ENCODE results near the gene GALK2. TPM values are rescaled to one million over a fixed set of nuclear protein-coding genes. Genes with fewer than 3 reads are reported as not detected.
"Not testable (repeated sequence)": the region's sequence is repeated elsewhere in the genome, so short reads cannot be mapped to it uniquely, and the experiment has no call there.

GALK2 gene
- total RNA-seq, 1 donor from 2014 or later = 10.0 TPM

DNA sequence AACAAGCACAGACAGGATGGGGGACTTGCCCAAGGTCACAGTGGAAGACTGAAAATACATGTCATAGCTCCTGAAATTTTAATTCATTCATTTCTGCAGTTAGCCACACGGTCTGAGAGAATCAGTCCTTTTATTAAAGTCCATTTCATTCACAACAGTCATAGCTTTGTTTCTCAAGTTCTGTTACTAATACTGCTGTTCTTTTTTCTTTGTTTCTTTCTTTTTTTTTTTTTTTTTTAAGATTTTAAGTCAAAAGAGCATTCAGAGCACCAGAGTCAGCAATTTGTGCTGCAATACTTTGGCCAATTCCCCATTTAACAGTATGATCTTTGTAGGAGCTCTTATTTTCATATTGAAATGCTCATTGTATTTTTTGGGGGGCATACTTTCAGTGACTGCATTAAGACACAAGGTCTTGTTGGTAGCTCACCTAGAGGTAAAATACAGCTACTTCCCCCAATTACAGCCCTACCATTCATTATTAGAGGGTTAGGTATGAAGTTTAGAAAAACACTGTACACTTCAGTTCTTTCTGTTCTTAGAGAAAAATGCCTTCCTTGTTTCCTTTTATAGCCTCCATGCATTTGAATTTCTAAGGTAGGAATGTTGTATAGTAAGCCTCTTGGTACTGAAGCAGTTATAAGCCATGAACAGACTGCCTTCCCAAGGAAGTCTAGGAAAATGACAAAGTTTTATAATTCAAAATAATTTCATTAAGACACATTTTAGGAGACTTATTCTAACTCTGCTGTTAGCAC, 9.6 kb downstream of the GALK2 start:
- Histone ChIP-seq H3K4me3 (no peak overlapping the region), H3K4me1 (no peaks in the 10 kb centered on the region), H3K27ac (no peak overlapping the region), H3K9me3 (no peaks in the 10 kb centered on the region), H3K36me3 (no peaks in the 10 kb centered on the region), H3K27me3 (no peaks in the 10 kb centered on the region)
- intact Hi-C loops (cut with DNase I) = no loop called here
- DNase-seq (ENCODE audit: low spot score in 2 of 2) = no peak
- TF ChIP-seq, protein P1, sequence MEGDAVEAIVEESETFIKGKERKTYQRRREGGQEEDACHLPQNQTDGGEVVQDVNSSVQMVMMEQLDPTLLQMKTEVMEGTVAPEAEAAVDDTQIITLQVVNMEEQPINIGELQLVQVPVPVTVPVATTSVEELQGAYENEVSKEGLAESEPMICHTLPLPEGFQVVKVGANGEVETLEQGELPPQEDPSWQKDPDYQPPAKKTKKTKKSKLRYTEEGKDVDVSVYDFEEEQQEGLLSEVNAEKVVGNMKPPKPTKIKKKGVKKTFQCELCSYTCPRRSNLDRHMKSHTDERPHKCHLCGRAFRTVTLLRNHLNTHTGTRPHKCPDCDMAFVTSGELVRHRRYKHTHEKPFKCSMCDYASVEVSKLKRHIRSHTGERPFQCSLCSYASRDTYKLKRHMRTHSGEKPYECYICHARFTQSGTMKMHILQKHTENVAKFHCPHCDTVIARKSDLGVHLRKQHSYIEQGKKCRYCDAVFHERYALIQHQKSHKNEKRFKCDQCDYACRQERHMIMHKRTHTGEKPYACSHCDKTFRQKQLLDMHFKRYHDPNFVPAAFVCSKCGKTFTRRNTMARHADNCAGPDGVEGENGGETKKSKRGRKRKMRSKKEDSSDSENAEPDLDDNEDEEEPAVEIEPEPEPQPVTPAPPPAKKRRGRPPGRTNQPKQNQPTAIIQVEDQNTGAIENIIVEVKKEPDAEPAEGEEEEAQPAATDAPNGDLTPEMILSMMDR (IDR thresholded peaks at IDR 0.05) = no peak

DNA sequence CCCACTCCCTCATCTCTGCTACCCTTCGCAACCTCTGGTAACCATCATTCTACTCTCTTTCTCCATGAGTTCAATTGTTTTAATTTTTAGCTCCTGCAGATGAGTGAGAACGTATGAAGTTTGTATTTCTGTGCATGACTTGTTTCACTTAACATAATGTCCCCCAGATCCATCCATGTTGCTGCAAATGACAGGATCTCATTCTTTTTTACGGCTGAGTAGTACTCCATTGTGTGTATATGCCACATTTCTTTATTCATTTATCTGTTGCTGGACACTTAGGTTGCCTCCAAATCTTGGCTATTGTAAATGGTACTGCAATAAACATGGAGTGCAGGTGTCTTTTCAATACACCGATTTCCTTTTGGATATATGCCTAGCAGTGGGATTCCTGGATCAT, 12.1 kb downstream of the GALK2 start:
- TF ChIP-seq, protein P1 (IDR thresholded peaks at IDR 0.05) = no peak
- H3K4me1 ChIP-seq = no peaks in the 10 kb centered on the region
- no peak overlapping the region for H3K27ac ChIP-seq
- no peaks in the 10 kb centered on the region for H3K36me3 ChIP-seq
- H3K27me3 ChIP-seq = no peaks in the 10 kb centered on the region
- no peaks in the 10 kb centered on the region for H3K9me3 ChIP-seq
- intact Hi-C loops (cut with DNase I) = no loop called here
- H3K4me3 ChIP-seq = no peak overlapping the region
- DNase-seq (ENCODE audit: low spot score in 2 of 2) = no peak

DNA sequence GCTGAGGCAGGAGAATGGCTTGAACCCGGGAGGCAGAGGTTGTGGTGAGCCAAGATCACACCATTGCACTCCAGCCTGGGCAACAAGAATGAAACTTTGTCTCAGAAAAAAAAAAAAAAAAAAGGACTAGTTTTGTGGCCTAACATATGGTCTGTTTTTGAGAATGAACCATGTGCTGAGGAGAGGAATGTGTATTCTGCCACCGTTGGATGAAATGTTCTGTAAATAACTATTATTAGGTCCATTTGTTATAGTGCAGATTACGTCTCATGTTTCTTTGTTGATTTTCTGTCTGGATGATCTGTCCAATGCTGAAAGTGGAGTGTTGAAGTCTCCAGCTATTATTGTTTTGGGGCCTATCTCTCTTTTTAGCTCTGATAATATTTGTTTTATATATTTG, 13.7 kb downstream of the GALK2 start:
- intact Hi-C loops (cut with DNase I); H3K4me1 ChIP-seq; H3K27me3 ChIP-seq; H3K27ac ChIP-seq; DNase-seq (ENCODE audit: low spot score in 2 of 2); H3K36me3 ChIP-seq; H3K4me3 ChIP-seq; H3K9me3 ChIP-seq: not testable (repeated sequence)

DNA sequence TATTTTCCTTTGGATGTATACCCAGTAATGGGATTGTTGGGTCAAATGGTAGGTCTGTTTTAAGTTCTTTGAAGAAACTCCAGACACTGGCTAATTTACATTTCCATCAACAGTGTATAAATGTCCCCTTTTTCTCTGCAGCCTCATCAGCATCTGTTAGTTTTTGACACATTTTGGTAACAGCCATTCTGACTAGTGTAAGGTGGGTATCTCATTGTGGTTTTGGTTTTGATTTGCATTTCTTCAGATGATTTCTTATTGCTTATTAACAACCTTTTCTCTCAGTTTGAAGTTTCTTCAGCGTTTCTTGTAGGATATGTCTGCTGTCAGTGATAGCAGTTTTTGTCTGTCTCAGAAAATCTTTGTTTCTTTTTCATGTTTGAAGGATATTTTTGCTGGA, 15.4 kb downstream of the GALK2 start:
- H3K4me3 ChIP-seq = no peak overlapping the region
- no peaks in the 10 kb centered on the region for H3K27me3 ChIP-seq
- H3K27ac ChIP-seq = no peak overlapping the region
- no peaks in the 10 kb centered on the region for H3K9me3 ChIP-seq
- TF ChIP-seq, protein P1 (IDR thresholded peaks at IDR 0.05) = no peak
- H3K36me3 ChIP-seq = no peaks in the 10 kb centered on the region
- no peaks in the 10 kb centered on the region for H3K4me1 ChIP-seq
- intact Hi-C loops (cut with DNase I) = no loop called here
- no peak for DNase-seq (ENCODE audit: low spot score in 2 of 2)

DNA sequence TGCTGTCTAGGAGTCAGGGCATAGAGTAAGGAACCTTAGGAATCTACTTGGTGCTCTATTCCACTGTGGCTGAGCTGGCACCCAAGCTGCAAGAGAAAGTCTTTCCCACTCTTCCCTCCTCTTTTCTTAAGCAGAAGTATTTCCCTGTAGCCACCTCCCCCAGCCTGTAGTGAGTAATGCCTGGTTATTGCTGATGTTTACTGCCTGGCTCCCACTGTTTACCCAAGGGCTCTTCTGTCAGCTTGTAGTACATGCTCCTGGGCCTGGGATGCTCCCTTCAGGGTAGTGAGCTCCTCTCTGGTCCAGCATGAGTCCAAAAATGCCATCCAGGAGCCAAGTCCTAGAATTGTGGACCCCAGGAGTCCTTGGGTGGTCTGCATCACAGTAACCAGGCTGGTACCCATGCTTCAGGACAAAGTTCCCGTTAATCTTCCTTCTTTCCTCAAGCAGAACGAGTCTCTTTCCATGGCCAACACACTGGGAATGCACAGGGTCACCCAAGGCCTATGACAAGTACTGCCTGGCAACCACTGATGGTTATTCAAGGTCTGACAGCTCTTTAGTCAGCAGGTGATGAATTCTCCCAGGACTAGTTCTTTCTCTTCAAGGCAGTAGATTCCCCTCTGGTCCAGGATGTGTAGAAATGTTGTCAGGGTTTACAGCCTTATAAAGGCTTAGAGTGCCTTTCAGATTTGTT, 17.6 kb downstream of the GALK2 start:
- H3K27me3 ChIP-seq = no peaks in the 10 kb centered on the region
- H3K27ac ChIP-seq = no peak overlapping the region
- H3K4me3 ChIP-seq = no peak overlapping the region
- no peaks in the 10 kb centered on the region for H3K9me3 ChIP-seq
- no peaks in the 10 kb centered on the region for H3K4me1 ChIP-seq
- DNase-seq (ENCODE audit: low spot score in 2 of 2) = no peak
- TF ChIP-seq, protein P1 (IDR thresholded peaks at IDR 0.05) = no peak
- intact Hi-C loops (cut with DNase I) = no loop called here
- no peaks in the 10 kb centered on the region for H3K36me3 ChIP-seq

DNA sequence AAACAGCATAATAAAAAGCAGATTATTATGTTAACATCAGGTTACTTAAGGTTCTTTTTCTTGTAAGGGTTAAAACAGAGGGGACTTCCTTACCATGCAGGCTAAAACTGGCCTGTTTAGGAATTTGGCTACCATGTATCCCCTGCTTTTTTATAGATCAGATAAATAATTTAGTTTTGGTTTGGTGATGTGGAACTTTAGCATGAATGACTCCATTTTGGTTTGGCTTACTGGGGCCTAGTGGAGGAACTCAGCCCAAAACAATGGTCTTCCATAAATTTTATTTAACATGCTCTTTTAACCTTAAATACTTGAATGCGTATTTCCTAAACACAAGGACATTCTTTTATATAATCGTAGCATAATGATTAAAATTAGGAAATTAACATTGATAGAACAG, 18.9 kb downstream of the GALK2 start:
- H3K27me3 ChIP-seq = no peaks in the 10 kb centered on the region
- no peaks in the 10 kb centered on the region for H3K4me1 ChIP-seq
- no peak overlapping the region for H3K4me3 ChIP-seq
- intact Hi-C loops (cut with DNase I) = no loop called here
- H3K27ac ChIP-seq = no peak overlapping the region
- DNase-seq (ENCODE audit: low spot score in 2 of 2) = no peak
- no peaks in the 10 kb centered on the region for H3K36me3 ChIP-seq
- TF ChIP-seq, protein P1 (IDR thresholded peaks at IDR 0.05) = no peak
- H3K9me3 ChIP-seq = no peaks in the 10 kb centered on the region
